ENCODE measurements around the gene F11R.

- TF ChIP-seq CTCF (IDR thresholded peaks at IDR 0.05) (no peak), POLR2A (IDR thresholded peaks at IDR 0.05) (no peak), EP300 (IDR thresholded peaks at IDR 0.05) (no peak)
Measured at GRCh38 chr1:161000736-161001480, 20.0 kb downstream of the F11R start.
